Right renal cortex interstitium (tissue), 3 donors: ENCODE measurements around the gene EHD2. TPM values are rescaled to one million over a fixed set of nuclear protein-coding genes. Genes with fewer than 3 reads are reported as not detected.
"Not testable (repeated sequence)": the region's sequence is repeated elsewhere in the genome, so short reads cannot be mapped to it uniquely, and the experiment has no call there.

Source experiments
- DNase-seq, 3 donors: peaks; one replicate each; pipeline ENCODE4 v3.0.0-alpha.2; 2013; ENCODE audit warnings: low read depth in 3 of 3, low spot score in 2 of 3
- polyA plus RNA-seq, 3 donors: library from polyadenylated mRNA; unstranded; fragments of 120-200 nt; gene quantifications; one replicate each; pipeline ENCODE4 v1.2.1, GENCODE V29; 2013; ENCODE audit not compliant: insufficient read length in 3 of 3

The EHD2 gene
- polyA plus RNA-seq, 3 donors: 23.6 to 29.3 (median 25.9) TPM

DNA sequence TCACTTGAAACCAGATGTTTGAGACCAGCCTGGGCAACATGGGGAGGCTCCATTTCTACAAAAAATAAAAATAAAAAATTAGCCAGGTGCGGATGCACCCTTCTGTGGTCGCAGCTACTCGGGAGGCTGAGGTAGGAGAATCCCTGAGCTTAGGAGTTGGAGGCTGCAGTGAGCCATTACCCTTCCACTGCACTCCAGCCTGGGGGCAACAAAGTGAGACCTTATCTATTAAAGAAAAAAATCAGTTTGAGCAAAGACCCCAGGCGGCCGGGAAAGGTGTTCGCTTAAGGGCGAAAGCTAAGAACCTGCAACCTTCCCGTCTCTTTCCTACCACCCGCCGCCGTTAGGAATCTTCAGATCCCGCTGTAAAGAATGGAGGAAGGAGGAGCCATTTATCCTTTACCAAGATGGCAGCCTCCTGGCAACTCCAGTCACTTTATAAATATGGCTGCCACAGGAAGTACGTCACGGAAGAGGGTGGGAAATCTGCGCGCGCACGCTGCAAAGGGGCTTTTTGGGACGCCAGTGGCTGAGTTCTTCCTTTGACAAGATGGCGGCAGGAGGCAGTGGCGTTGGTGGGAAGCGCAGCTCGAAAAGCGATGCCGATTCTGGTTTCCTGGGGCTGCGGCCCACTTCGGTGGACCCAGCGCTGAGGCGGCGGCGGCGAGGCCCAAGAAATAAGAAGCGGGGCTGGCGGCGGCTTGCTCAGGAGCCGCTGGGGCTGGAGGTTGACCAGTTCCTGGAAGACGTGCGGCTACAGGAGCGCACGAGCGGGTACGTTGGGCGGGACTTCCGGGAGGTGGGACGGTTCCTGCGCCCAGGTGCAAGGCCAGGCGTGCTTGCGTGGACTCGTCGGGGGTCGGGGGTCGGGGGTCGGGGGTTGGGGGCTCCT, 32.0 kb downstream of the EHD2 start, which contains the start of gene NOP53:
TSS of gene NOP53 (plus strand) at position 537 of the 892 bp plus-strand sequence. CDS start at position 551, 14 bp downstream.
- peak; percentile 93 to 95 (median 93) for DNase-seq

DNA sequence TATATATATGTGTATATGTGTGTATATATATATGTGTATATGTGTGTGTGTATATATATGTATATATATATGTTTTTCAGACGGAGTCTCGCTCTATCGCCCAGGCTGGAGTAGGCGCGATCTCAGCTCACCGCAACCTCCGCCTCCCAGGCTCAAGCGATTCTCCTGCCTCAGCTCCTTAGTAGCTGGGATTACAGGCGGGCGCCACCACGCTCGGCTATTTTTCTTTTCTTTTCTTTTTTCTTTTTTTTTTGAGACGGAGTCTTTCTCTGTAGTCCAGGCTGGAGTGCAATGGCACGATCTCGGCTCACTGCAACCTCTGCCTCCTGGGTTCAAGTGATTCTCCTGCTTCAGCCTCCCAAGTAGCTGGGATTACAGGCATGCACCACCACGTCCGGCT, 32.9 kb downstream of the EHD2 start:
- DNase-seq: not testable (repeated sequence)

DNA sequence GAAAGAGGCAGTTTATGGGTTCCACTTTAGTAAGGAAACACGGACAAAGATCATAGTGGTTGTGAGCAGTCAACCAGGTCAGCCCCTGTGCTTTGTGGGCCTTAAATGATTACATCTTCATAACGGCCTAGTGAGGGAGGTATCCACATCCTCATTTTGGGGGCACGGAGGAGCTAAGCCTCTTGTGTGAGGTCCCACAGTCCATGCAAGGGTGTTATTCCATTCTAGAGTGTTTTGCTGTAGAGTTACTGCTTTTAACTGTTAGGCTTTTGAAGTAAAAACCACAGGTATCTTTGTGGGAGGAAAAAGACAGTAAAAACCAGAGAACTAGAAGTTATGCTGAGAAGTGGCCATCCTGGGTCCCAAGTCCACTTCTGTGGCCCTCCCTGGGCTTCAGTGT, 36.1 kb downstream of the EHD2 start:
- DNase-seq: no peak

DNA sequence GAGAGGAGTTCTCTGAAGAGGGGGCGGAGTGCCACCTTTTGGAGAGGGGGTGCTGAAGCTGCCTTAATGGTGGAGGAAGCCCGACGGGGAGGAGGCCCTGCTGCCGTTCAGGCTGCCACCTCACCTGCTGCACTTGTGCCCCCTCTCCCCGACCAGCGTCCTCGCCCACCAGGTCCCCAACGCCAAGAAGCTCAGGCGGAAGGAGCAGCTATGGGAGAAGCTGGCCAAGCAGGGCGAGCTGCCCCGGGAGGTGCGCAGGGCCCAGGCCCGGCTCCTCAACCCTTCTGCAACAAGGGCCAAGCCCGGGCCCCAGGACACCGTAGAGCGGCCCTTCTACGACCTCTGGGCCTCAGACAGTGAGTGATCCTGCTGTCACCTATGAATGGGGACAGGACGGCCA, 37.5 kb downstream of the EHD2 start:
- DNase-seq: no peak

DNA sequence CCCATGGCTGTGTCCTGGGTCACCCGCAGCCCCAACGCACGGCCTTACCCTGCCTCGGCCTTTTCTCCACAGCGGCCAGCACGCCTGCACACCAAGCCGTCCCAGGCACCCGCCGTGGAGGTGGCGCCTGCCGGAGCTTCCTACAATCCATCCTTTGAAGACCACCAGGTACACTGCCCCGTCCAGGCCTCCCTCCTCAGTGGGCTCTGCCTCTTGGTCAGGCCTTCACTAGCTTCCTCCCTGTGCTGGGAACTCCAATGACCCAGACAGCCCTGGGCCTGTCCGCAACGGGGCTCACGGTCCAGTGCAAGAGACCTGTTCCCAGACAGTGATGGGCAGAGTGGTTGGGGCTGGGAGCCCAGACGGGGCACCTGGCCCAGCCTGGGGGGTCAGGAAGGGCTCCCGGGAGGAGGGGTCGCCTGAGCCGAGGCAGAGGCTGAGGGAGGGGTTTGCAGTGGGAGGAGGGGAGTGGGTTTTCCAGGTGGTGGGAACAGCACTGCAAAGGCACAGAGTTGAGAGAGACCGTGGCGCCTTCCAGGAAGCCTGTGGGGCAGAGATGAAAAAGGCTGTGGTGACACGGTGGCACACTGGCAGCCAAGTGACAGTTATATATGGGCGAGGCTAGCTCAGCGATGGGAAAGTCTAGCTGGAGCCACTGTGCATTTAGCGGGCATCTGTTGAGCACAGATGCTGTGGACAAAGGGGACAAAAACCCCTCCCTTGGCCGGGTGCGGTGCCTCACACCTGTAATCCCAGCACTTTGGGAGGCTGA, 39.4 kb downstream of the EHD2 start:
- DNase-seq: no peak

DNA sequence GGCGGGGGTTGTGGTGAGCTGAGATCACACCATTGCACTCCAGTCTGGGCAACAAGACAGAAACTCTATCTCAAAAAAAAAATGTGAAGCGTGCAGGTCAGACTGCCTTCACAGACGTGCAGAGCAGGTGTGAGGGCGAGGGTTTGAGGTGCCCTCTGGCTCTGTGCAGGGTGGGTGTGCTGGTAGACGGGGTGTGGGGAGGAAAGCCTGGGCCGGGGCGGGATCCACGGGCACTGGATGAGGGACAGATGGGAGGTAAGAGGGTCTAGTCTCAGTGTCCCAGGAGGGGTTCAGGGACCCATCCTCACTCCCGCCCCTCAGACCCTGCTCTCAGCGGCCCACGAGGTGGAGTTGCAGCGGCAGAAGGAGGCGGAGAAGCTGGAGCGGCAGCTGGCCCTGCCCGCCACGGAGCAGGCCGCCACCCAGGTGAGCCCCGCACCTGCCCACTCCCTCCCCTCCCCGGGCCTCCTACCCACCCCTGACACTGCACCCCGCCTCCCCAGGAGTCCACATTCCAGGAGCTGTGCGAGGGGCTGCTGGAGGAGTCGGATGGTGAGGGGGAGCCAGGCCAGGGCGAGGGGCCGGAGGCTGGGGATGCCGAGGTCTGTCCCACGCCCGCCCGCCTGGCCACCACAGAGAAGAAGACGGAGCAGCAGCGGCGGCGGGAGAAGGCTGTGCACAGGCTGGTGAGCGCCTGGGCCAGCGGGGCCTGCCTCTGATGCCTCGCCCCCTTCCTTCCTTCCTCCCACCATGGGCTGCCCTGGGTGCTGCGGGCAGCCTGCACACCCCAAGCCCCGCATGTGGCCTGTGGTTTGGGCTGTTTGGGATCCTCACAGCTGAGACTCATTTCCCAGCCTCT, 41.2 kb downstream of the EHD2 start:
- DNase-seq: no peak

DNA sequence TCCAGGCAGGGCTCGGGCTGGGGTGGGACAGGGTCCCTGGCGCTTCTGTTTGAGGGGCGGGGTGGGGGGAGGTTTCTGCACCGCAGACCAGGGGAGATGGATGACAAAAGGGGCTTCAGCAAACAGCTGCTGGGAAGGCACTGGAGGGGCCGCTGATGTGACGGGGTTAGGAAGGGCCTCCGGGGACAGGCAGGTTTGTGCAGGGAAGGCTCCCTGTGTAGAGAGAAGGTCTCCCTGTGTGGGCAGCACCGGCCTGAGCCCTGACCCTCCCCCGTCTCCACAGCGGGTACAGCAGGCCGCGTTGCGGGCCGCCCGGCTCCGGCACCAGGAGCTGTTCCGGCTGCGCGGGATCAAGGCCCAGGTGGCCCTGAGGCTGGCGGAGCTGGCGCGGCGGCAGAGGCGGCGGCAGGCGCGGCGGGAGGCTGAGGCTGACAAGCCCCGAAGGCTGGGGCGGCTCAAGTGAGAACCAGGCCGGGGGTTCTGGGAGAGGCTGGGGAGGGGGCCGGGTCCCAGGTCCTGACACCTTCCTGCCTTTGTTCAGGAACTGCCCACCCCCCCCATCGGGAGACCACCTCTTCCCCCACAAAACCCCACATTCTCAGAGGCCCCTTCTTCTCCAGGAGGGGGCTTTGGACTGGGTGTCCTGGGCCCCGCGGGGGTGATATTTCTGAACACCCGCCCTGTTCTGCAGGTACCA, 42.0 kb downstream of the EHD2 start:
- no peak for DNase-seq

DNA sequence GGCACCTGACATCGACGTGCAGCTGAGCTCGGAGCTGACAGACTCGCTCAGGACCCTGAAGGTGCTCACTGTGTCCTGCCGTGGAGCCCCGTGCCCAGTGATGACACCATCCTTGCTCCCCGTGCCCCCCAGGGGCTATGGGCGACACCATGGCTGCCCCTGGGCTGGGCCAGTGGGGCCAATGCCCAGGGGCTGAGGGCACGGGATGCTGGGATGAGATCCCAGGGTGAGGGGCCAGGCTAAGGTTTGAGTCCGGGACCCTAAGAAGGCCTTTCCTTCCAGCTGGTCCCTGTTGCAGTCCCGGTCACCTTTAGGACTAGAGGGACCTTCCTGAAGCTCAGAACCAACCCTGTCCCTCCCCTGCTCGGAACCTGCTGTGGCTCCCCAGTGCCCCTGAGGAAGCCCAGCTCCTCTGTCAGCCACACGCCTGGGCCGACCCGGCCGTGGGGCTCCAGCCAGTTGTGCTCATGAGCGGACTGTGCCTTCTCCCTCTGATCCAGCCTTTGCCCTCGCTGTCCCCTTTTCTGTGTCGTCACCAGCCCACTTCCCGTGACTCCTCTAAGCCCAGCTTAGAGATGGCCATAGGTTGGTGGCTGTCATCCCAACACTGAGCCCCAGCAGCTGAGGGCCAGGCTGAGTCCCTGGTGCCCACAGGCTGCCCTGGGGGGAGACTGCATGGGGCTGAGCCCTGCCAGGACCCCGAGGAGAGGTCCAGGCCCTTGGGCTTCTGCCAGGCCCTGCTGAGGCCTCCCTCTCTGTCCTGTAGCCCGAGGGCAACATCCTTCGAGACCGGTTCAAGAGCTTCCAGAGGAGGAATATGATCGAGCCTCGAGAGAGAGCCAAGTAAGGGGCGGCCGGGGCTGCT, 42.8 kb downstream of the EHD2 start:
- DNase-seq: no peak

DNA sequence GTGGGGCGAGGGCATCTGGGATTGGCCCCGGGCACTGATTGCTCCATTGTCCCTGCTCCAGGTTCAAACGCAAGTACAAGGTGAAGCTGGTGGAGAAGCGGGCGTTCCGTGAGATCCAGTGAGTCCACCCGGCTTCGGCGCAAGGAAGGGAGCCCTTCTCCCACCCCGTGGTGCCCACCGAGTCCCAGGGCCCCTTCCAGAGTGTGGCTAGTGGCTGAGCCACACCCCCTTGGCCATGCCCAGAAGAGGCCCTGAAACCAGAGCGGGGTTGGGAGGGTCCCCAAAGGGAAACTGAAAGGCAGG, 43.4 kb downstream of the EHD2 start:
- no peak for DNase-seq

DNA sequence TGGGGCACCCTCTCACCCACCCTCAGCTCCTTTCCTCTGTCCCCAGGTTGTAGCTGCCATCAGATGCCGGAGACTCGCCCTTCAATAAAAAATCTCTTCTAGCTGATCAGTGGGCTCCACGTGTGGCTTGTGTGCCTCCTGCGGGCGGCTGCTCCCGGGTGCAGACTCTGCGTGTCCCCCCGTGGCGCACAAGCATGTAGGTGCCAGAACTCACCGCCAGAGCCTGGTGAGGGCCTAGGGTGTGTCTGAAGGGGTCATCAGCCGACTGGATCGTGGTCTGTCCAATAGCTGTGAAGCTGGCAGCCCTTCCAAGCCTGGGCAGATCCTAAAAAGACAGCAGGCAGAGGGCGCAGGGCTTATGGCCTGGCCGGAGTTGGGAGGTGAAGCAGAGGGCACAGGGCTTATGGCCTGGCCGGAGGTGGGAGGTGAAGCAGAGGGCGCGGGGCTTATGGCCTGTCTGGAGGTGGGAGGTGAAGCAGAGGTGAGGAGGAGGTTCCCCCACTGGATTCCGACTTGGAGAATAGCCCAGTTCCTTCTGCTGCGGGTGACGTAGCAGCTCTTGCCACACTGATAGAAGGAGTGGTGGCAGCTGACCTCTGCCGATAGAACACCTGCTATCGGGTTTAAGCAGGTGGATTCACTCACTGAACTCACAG, 43.9 kb downstream of the EHD2 start:
- no peak for DNase-seq

DNA sequence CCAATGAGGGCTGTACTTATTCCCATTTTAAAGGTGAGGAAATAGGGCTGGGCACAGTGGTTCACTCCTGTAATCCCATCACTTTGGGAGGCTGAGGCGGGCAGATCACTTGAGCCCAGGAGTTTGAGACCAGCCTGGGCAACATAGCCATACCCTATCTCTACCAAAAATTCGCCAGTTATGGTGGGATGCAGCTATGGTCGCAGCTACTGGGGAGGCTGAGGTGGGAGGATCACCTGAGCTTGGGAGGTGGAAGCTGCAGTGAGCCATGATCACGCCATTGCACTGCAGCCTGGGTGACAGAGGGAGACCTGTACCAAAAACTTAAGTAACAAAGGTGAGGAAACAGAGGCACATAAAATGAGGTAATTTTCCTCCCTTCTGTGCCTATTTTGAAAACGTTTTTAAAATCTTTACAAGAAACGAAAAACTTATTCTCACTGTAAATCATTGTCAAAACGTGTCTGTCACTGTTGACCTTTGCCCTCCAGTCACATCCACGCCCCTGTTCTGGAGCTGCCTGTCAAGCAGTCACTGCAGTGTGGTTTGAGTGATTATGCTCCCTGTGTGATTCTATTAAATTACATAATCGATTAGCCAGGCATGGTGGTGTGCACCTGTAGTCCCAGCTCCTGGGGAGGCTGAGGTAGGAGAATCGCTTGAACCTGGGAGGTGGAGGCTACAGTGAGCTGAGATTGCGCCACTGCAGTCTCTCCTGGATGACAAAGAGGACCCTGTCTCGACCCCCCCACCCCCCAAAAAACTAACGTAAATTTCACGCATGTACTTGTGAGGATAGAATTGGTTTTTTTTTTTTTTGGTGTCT, 44.6 kb downstream of the EHD2 start:
- no peak for DNase-seq

DNA sequence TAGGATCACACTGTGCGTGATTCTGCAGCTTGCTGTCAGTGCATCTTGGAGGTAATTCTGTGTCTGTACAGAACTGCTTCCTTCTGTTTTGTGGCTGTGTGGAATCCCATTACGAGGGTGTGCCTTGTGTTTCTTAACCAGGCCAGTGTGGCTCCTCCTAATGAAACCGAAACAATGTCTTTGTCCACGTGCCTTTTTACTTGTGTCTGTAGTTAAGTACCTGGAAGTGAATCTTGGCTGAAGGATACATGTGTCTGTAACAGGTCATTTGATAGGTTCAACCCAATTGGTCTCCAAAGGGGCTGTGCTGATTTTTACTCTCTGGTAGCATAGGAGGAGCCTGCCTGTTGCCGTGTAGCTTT, 45.2 kb downstream of the EHD2 start:
- DNase-seq: no peak

DNA sequence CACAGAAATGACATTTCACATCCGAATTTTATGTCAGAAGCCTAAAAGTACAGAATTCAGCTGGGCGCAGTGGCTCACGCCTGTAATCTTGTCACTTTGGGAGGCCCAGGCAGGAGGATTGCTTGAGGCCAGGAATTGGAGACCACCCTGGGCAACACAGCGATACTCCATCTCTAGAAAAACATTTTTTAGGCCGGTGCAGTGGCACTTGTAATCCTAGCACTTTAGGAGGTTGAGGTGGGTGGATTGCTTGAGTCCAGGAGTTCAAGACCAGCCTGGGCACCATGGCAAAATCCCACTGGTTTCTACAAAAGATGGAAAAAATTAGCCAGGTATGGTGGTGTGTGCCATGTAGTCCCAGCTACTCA, 47.4 kb downstream of the EHD2 start:
- DNase-seq: no peak

DNA sequence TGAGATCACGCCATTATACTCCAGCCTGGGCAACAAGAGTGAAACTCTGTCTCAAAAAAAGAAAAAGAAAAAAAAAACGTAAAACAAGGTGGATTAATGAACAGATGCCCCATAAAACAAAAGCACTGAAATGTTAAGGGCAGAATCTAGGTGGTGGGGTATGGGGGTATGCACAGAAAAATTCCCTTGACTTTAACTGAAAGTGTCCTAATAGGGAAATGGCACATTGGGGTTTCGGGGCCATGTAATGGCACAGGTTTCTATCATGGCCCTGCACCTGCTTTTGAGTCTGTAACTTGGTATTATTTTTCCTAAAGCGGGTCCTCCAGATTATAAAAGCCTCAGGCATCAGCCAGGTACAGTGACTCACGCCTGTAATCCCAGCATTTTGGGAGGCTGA, 48.3 kb downstream of the EHD2 start:
- no peak for DNase-seq

DNA sequence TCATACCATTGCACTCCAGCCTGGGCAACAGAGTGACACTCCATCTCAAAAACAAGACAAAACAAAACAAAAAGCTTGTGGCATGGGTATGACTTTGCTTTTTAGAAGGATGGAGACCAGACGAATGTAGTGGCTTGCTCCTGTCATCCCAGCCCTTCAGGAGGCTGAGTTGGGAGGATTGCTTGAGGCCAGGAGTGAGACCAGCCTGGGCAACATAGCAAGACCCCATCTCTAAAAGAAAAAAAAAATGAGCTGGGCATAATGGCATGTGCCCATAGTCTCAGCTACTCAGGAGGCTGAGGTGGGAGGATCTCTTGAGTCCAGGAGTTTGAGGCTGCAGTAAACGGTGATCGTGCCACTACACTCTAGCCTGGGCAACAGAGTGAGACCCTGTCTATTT, 48.9 kb downstream of the EHD2 start:
- DNase-seq: no peak

DNA sequence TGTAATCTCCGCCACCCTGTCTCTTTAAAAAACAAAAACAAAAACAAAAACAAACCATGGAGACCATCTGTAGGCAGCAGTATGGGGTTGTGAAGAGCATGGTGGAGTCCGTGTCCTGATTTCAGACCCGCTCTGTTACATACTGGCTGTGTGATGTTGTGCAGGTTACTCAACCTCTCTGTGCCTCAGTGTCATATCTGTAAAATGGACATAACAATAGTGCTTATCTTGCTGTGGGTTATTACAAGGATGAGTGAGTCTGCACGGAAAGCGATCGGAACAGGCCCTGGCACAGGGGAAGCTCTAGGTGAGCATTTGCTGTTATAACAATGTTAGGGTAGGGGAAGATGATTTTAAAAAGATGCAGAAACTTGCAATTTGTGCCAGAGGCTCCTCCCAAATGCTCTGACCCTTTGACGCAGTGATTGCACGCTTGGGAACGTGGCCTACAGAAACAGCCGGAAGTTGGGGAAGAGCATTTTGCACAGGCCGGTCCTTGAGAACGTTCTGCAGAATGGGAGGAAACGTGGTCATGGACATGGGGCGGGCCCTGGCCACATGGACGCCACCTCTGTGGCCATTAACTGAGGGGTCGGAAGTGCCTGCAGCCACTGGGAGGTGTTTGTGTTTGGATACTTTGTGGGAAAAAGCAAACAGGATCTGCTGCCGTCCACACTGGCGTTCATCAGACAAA, 49.5 kb downstream of the EHD2 start:
- DNase-seq: no peak

DNA sequence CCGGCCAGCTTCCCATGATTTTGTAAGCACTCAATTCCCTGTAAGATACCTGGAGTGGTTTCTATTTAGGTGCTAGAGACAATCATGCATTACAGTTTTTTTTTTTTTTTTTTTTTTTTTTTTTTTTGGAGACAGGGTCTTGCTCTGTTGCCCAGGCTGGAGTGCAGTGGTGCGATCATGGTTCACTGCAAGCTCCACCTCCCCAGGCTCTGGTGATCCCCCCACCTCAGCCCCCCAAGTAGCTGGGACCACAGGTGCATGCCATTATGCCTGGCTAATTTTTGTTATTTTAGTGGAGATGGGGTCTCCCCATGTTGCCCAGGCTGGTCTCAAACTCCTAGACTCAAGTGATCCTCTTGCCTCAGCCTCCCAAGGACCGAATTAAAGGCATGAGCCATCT, 51.5 kb downstream of the EHD2 start:
- not testable (repeated sequence) for DNase-seq
